Endothelial cell of umbilical vein (primary cell): Measurements from ENCODE around the gene SPINT2. TPM values are rescaled to one million over a fixed set of nuclear protein-coding genes. Genes with fewer than 3 reads are reported as not detected.

Experiments
- BruUV-seq: library from RNA; stranded (reverse); fragments of 400-500 nt; replicated peaks from 2 replicates; lab custom pipeline; 2021; lab: Mats Ljungman, UMichigan
- CTCF ChIA-PET: fragments of 300-600, 350-600 bp; sonication (Branson Sonifier 250); formaldehyde crosslinking; loops from one replicate; lab custom pipeline; 2021; ENCODE audit warnings: antibody characterized with exemption, inconsistent platforms; lab: Charles Lee
- POLR2A ChIA-PET: fragments of 300-600, 350-600 bp; sonication (Branson Sonifier 250); formaldehyde crosslinking; loops from one replicate; lab custom pipeline; 2021; ENCODE audit warnings: antibody characterized with exemption, inconsistent platforms; lab: Charles Lee
- DNase-seq: peaks from one replicate; pipeline ENCODE4 v3.0.0-alpha.2; 2011; ENCODE audit warnings: low read depth, low spot score
- FAIRE-seq: peaks from 2 replicates; lab custom pipeline; 2011; peaks lifted over from hg19 to GRCh38; lab: Jason Lieb, UNC
- H2AFZ ChIP-seq: 2 replicates; pipeline ENCODE4 v1.6.0; 2012; ENCODE audit warnings: low read depth, low read length, control low read depth, inconsistent platforms
- H3K27ac ChIP-seq: 2 replicates; pipeline ENCODE4 v1.5.1; 2011; ENCODE audit warnings: low read depth, mild to moderate bottlenecking, control low read depth, low read length, moderate library complexity; ENCODE audit not compliant: insufficient read depth
- H3K27me3 ChIP-seq, 2 experiments: 2 replicates each; pipeline versions ENCODE4 v1.6.0 to v1.6.1; 2011; ENCODE audit warnings: low read length in 2 of 2, mixed read lengths in 1 of 2; ENCODE audit not compliant: control insufficient read depth in 2 of 2, insufficient read depth in 2 of 2
- H3K36me3 ChIP-seq, 2 experiments: 2 replicates in 1 of 2; 3 replicates in 1 of 2; pipeline ENCODE4 v1.5.1; 2011; ENCODE audit warnings: low read length in 2 of 2, mild to moderate bottlenecking in 1 of 2, moderate library complexity in 1 of 2; ENCODE audit not compliant: control insufficient read depth in 2 of 2, insufficient read depth in 2 of 2; ENCODE audit errors: extremely low read depth in 1 of 2
- H3K4me1 ChIP-seq: 3 replicates; pipeline ENCODE4 v1.5.1; 2011; ENCODE audit warnings: mild to moderate bottlenecking, low read length; ENCODE audit not compliant: control insufficient read depth, insufficient read depth; ENCODE audit errors: extremely low read depth
- H3K4me2 ChIP-seq: 2 replicates; pipeline ENCODE4 v1.6.1; 2011; ENCODE audit warnings: low read length, control low read depth, mixed read lengths; ENCODE audit not compliant: insufficient read depth
- H3K4me3 ChIP-seq, 3 experiments: fragments of 200-600 bp in 1 of 3; sonication (generic), shearing (Covaris generic) in 1 of 3; replicated peaks in 1 of 3; 2 replicates each; pipeline ENCODE4 v1.5.1; 2011 to 2016; ENCODE audit warnings: control low read depth in 3 of 3, low read length in 3 of 3, mild to moderate bottlenecking in 2 of 3, inconsistent platforms in 1 of 3, low read depth in 1 of 3, moderate library complexity in 1 of 3; ENCODE audit not compliant: insufficient read depth in 1 of 3
- H3K79me2 ChIP-seq: 2 replicates; pipeline ENCODE4 v1.6.0; 2012; ENCODE audit warnings: low read length, inconsistent platforms; ENCODE audit not compliant: control insufficient read depth, insufficient read depth
- H3K9ac ChIP-seq: replicated peaks from 2 replicates; pipeline ENCODE3; 2011; ENCODE audit warnings: low read length, control low read depth; ENCODE audit not compliant: insufficient read depth; ENCODE audit errors: extremely low read depth
- H3K9me1 ChIP-seq: replicated peaks from 3 replicates; pipeline ENCODE4 v1.6.0; 2011; ENCODE audit warnings: mild to moderate bottlenecking, low read length; ENCODE audit not compliant: control insufficient read depth, insufficient read depth; ENCODE audit errors: extremely low read depth
- H3K9me3 ChIP-seq: replicated peaks from 2 replicates; pipeline ENCODE4 v1.5.1; 2012; ENCODE audit warnings: low read length, inconsistent platforms; ENCODE audit not compliant: control insufficient read depth, insufficient read depth
- H4K20me1 ChIP-seq: replicated peaks from 2 replicates; pipeline ENCODE3; 2011; ENCODE audit warnings: mild to moderate bottlenecking, low read length; ENCODE audit not compliant: control insufficient read depth, insufficient read depth; ENCODE audit errors: extremely low read depth
- CTCF ChIP-seq, 2 donors: IDR thresholded peaks; 1 replicate in 1 of 2; 2 replicates in 1 of 2; pipeline ENCODE4 v1.5.1; 2011; ENCODE audit warnings: low read length in 2 of 2, mild to moderate bottlenecking in 2 of 2, moderate library complexity in 2 of 2, control low read depth in 1 of 2, inconsistent platforms in 1 of 2, low read depth in 1 of 2; ENCODE audit not compliant: insufficient read depth in 1 of 2; ENCODE audit errors: extremely low read depth in 1 of 2
- EZH2 ChIP-seq: IDR thresholded peaks from 2 replicates; pipeline ENCODE4 v1.6.1; 2012; ENCODE audit warnings: borderline replicate concordance, low read depth, mild to moderate bottlenecking, moderate library complexity, low read length, inconsistent platforms; ENCODE audit not compliant: severe bottlenecking
- FOS ChIP-seq: IDR thresholded peaks from 2 replicates; pipeline ENCODE4 v1.6.1; 2011; ENCODE audit warnings: mild to moderate bottlenecking, low read length, moderate library complexity, borderline replicate concordance; ENCODE audit not compliant: insufficient read depth
- GATA2 ChIP-seq: IDR thresholded peaks from 2 replicates; pipeline ENCODE4 v1.7.0; 2011; ENCODE audit warnings: low read depth, mild to moderate bottlenecking, moderate library complexity, mixed read lengths, low read length; ENCODE audit not compliant: insufficient read length, insufficient read depth
- JUN ChIP-seq: IDR thresholded peaks from 2 replicates; pipeline ENCODE4 v1.6.1; 2011; ENCODE audit warnings: borderline replicate concordance, low read depth; ENCODE audit not compliant: insufficient read length, insufficient read depth
- MAX ChIP-seq: IDR thresholded peaks from 2 replicates; pipeline ENCODE4 v1.6.1; 2011; ENCODE audit not compliant: insufficient read depth, insufficient read length
- MYC ChIP-seq: IDR thresholded peaks from one replicate; pipeline ENCODE4 v1.6.1; 2011; ENCODE audit warnings: mild to moderate bottlenecking, low read depth, low read length
- POLR2A ChIP-seq: IDR thresholded peaks from 2 replicates; pipeline ENCODE4 v1.6.1; 2012; ENCODE audit warnings: low read depth, mild to moderate bottlenecking, control low read depth, low read length
- POLR2AphosphoS5 ChIP-seq: IDR thresholded peaks from 2 replicates; pipeline ENCODE4 v1.6.1; 2012; ENCODE audit warnings: low read depth, mild to moderate bottlenecking, control low read depth, low read length, moderate library complexity; ENCODE audit not compliant: insufficient read depth
- dilution Hi-C: fragments of 300-500 bp; cut with MboI; formaldehyde crosslinking; loops from one replicate; pipeline ENCODE4 v1.15.0; 2019; ENCODE audit warnings: low sequenced_read_pairs; ENCODE audit not compliant: extremely low pct_ligation_motif_present
- intact Hi-C: fragments of 100-400 bp; cut with micrococcal nuclease; formaldehyde crosslinking; loops from one replicate; pipeline ENCODE4 v1.10.0; 2022
- polyA plus RNA-seq, 4 experiments: library from polyadenylated mRNA; depleted of rRNA in 3 of 4; stranded (reverse) in 3 of 4; unstranded in 1 of 4; fragments of >200 nt; gene quantifications; 2 replicates each; pipeline versions ENCODE4 v1.2.1 to v1.2.3, GENCODE V29; 2011 to 2012; ENCODE audit warnings: missing spikeins in 1 of 4
- total RNA-seq: library from RNA; stranded (reverse); gene quantifications from 2 replicates; pipeline ENCODE4 v1.2.3, GENCODE V29; 2021

SPINT2 gene
- total and polyA plus RNA-seq, 2 donors (not counting 3 experiments of a cell fraction or from before 2014, with no cell fraction given) = 28.9 to 46.6 TPM

- no TSS peak for BruUV-seq
- no peak for FAIRE-seq
Measured at GRCh38 chr19:38309615-38310278, 45.4 kb downstream of the SPINT2 start.

More at GRCh38 chr19:38309615-38310278, 45.4 kb downstream of the SPINT2 start:
- ChIA-PET CTCF (no interaction called here), POLR2A (interaction anchor here (0.5 kb wide), 1 partner anchor 48 kb away, joined by 3 read pairs; no protein-coding TSS in a partner anchor)
- no peak for DNase-seq
- H2AFZ ChIP-seq = no peak overlapping the region
- no peaks in the 10 kb centered on the region for H3K9me3 ChIP-seq
- no peak overlapping the region for H3K27ac ChIP-seq
- H3K36me3 ChIP-seq = peaks cover 0 to 10% of the 10 kb centered on the region in 2 experiments
- H3K27me3 ChIP-seq = no peaks in the 10 kb centered on the region
- H3K79me2 ChIP-seq = peaks cover 5% of the 10 kb centered on the region
- no peak overlapping the region for H3K4me3 ChIP-seq
- no peaks in the 10 kb centered on the region for H4K20me1 ChIP-seq
- peaks cover 1% of the 10 kb centered on the region for H3K4me1 ChIP-seq
- no peaks in the 10 kb centered on the region for H3K9me1 ChIP-seq
- H3K9ac ChIP-seq = no peak overlapping the region
- H3K4me2 ChIP-seq = no peak overlapping the region
- dilution Hi-C loops (no loop called here), intact Hi-C loops (no loop called here)
- TF ChIP-seq GATA2 (no peak), POLR2AphosphoS5 (no peak), EZH2 (no peak), POLR2A (no peak), MYC (no peak), MAX (no peak), FOS (no peak), JUN (no peak), CTCF (IDR thresholded peaks at IDR 0.05; ENCODE audit: extremely low read depth in 1 of 2, insufficient read depth in 1 of 2, low read depth in 1 of 2, low read length in 2 of 2) (no peak)
